ENCODE measurements around the gene NCF4.

DNA sequence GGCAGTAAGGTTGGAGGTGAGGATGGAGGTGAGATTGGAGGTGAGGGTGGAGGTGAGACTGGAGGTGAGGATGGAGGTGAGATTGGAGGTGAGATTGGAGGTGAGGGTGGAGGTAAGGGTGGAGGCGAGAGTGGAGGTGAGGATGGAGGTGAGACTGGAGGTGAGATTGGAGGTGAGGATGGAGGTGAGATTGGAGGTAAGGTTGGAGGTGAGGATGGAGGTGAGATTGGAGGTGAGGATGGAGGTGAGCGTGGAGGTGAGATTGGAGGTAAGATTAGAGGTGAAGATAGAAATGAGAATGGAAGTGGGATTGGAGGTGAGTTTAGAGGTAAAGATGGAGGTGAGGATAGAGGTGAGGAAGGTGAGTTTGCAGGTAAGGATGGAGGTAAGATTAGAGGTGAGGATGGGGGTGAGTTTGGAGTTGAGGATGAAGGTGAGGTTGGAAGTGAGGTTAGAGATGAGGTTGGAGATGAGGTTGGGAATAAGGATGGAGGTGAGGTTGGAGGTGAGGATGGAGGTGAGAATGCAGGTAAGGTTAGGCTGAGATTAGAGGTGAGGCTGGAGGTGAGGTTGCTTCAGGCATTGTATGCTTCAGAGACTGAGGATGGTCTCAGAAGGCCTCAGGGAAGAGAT is 12.2 kb downstream of the NCF4 start:
- TF ChIP-seq CTCF (IDR thresholded peaks at IDR 0.05) (no peak), POLR2A (IDR thresholded peaks at IDR 0.05) (no peak)

All from uterus (tissue), 2 donors.